GM12878 (cell line): ENCODE data around the gene CACNG5. TPM values are rescaled to one million over a fixed set of nuclear protein-coding genes. Genes with fewer than 3 reads are reported as not detected.

Source experiments
- ATAC-seq: fragments of 200-7000 bp; cut with Tn5 transposase; 3 replicates; pipeline ENCODE4 v1.9.1; 2020; ENCODE audit warnings: mild to moderate bottlenecking, moderate library complexity
- BruUV-seq: library from RNA; stranded (reverse); fragments of 400-500 nt; replicated peaks from 2 replicates; lab custom pipeline; 2021; lab: Mats Ljungman, UMichigan
- CTCF ChIA-PET: fragments of 300-600 bp; sonication (Branson Sonifier 250); formaldehyde crosslinking; extraction: SDS; loops from one replicate; lab custom pipeline; 2021; ENCODE audit warnings: inconsistent platforms; lab: Yijun Ruan, JAX
- POLR2A ChIA-PET: fragments of 350-600 bp; formaldehyde crosslinking; extraction: SDS; loops from one replicate; lab custom pipeline; 2021; ENCODE audit warnings: inconsistent platforms; lab: Charles Lee
- RAD21 ChIA-PET: fragments of 300-600 bp; sonication (Branson Sonifier 250); formaldehyde crosslinking; loops from one replicate; lab custom pipeline; 2023; ENCODE audit warnings: antibody characterized with exemption; ENCODE audit not compliant: unreplicated experiment; lab: Charles Lee
- SMC1A ChIA-PET: fragments of 300-600 bp; sonication (Branson Sonifier 250); formaldehyde crosslinking; loops from one replicate; lab custom pipeline; 2023; ENCODE audit not compliant: unreplicated experiment, uncharacterized antibody; lab: Charles Lee
- DNase-seq: peaks from one replicate; pipeline ENCODE4 v3.0.0-alpha.2; 2011; ENCODE audit warnings: low read depth, low spot score
- FAIRE-seq: peaks from 3 replicates; lab custom pipeline; 2011; peaks lifted over from hg19 to GRCh38; lab: Jason Lieb, UNC
- H2AFZ ChIP-seq: 2 replicates; pipeline ENCODE4 v1.6.0; 2011; ENCODE audit warnings: low read depth, low read length, control low read depth; ENCODE audit not compliant: control insufficient read depth
- H3K27ac ChIP-seq: 2 replicates; pipeline ENCODE4 v1.5.1; 2011; ENCODE audit warnings: control low read depth; ENCODE audit not compliant: control insufficient read depth, insufficient read depth
- H3K27me3 ChIP-seq, 2 experiments: replicated peaks in 1 of 2; 2 replicates each; pipeline versions ENCODE4 v1.6.0 to v1.6.1; 2011; ENCODE audit warnings: low read length in 1 of 2; ENCODE audit not compliant: control insufficient read depth in 2 of 2, insufficient read depth in 2 of 2
- H3K36me3 ChIP-seq, 2 experiments: 2 replicates each; pipeline ENCODE4 v1.5.1; 2011; ENCODE audit warnings: low read length in 1 of 2; ENCODE audit not compliant: control insufficient read depth in 2 of 2, insufficient read depth in 2 of 2
- H3K4me1 ChIP-seq: 2 replicates; pipeline ENCODE4 v1.6.1; 2011; ENCODE audit warnings: mild to moderate bottlenecking, low read length, moderate library complexity, mixed read lengths; ENCODE audit not compliant: control insufficient read depth, insufficient read depth
- H3K4me2 ChIP-seq: 2 replicates; pipeline ENCODE4 v1.6.0; 2011; ENCODE audit warnings: control low read depth; ENCODE audit not compliant: control insufficient read depth, insufficient read depth
- H3K4me3 ChIP-seq: fragments of 200-600 bp; sonication (generic); 2 replicates; pipeline ENCODE4 v1.5.1; 2016
- H3K79me2 ChIP-seq: 2 replicates; pipeline ENCODE4 v1.6.0; 2011; ENCODE audit warnings: low read length; ENCODE audit not compliant: control insufficient read depth, insufficient read depth
- H3K9ac ChIP-seq: 2 replicates; pipeline ENCODE4 v1.8.0; 2011; ENCODE audit warnings: low read length, control low read depth, mixed read lengths; ENCODE audit not compliant: control insufficient read depth, insufficient read depth
- H3K9me3 ChIP-seq: replicated peaks from 3 replicates; pipeline ENCODE4 v1.5.1; 2011; ENCODE audit warnings: mild to moderate bottlenecking, low read length; ENCODE audit not compliant: control insufficient read depth, insufficient read depth
- H4K20me1 ChIP-seq: 2 replicates; pipeline ENCODE4 v1.6.0; 2011; ENCODE audit not compliant: control insufficient read depth, insufficient read depth
- CEBPB ChIP-seq, 2 experiments: fragments of 150-350 bp in 1 of 2; IDR thresholded peaks; 2 replicates each; pipeline ENCODE4 v1.6.1; 2012 to 2014; ENCODE audit warnings: low read depth in 2 of 2, low read length in 2 of 2, borderline replicate concordance in 1 of 2, inconsistent platforms in 1 of 2
- IKZF1 ChIP-seq: fragments of 450-650 bp; conservative IDR thresholded peaks from 2 replicates; pipeline ENCODE4 v1.6.1; 2017; ENCODE audit warnings: antibody characterized with exemption, mild to moderate bottlenecking
- IRF5 ChIP-seq: fragments of 450-650 bp; IDR thresholded peaks from 2 replicates; pipeline ENCODE4 v1.6.1; 2017; ENCODE audit warnings: borderline replicate concordance
- MXI1 ChIP-seq: fragments of 150-350 bp; IDR thresholded peaks from 2 replicates; pipeline ENCODE4 v1.6.1; 2011; ENCODE audit warnings: low read depth, mild to moderate bottlenecking, inconsistent platforms, low read length, improper control_type of control experiment
- NR2C2 ChIP-seq: IDR thresholded peaks from 2 replicates; pipeline ENCODE4 v1.6.1; 2011; ENCODE audit warnings: borderline replicate concordance, low read depth; ENCODE audit not compliant: control insufficient read depth, insufficient read length
- PAX5 ChIP-seq: IDR thresholded peaks from 2 replicates; pipeline ENCODE4 v1.6.1; 2011; ENCODE audit warnings: low read depth, low read length, borderline replicate concordance
- REST ChIP-seq: IDR thresholded peaks from 2 replicates; pipeline ENCODE4 v1.6.1; 2012; ENCODE audit warnings: mild to moderate bottlenecking, low read depth, low read length
- SMAD1 ChIP-seq: fragments of 450-650 bp; IDR thresholded peaks from 2 replicates; pipeline ENCODE4 v1.6.1; 2018; ENCODE audit warnings: mild to moderate bottlenecking, low read depth; ENCODE audit not compliant: partially characterized antibody
- TBL1XR1 ChIP-seq: IDR thresholded peaks from 2 replicates; pipeline ENCODE4 v1.6.1; 2012; ENCODE audit warnings: low read depth, low read length, improper control_type of control experiment
- USF2 ChIP-seq: IDR thresholded peaks from 2 replicates; pipeline ENCODE4 v1.6.1; 2011; ENCODE audit warnings: low read depth, low read length, improper control_type of control experiment, borderline replicate concordance
- WGBS: methylation state at CpG from one replicate; pipeline ENCODE4 v1.1.6; 2016; ENCODE audit warnings: low lambda C conversion rate; ENCODE audit not compliant: insufficient replicate concordance, insufficient coverage; ENCODE audit errors: missing lambda C conversion rate; 5-methylcytosine and 5-hydroxymethylcytosine counted together
- in situ Hi-C: fragments of 300-500 bp; cut with MboI; formaldehyde crosslinking; loops from 9 replicates; pipeline ENCODE4 v1.14.3; 2018; ENCODE audit warnings: mixed read lengths
- intact Hi-C: fragments of 100-400 bp; cut with micrococcal nuclease; formaldehyde crosslinking; loops from one replicate; pipeline ENCODE4 v1.14.2; 2022; ENCODE audit not compliant: unreplicated experiment
- polyA plus RNA-seq, 11 experiments: library from polyadenylated mRNA; depleted of rRNA in 4 of 11; unstranded in 6 of 11; stranded (reverse) in 5 of 11; fragments of >200 nt; fragmentation: Nextera tagmentation in 4 of 11; fragmentation: Illumina TruSeq in 1 of 11; extraction: Ambion mirVana in 4 of 11; extraction: Trizol in 1 of 11; gene quantifications; 1 replicate in 1 of 11; 2 replicates in 10 of 11; pipeline versions ENCODE4 v1.2.1 to v1.2.3, GENCODE V29; 2011 to 2016; ENCODE audit warnings: inconsistent platforms in 2 of 11, missing spikeins in 2 of 11, low read depth in 1 of 11
- total RNA-seq, 4 experiments: library from RNA; depleted of rRNA in 3 of 4; stranded (reverse); fragments of >200 nt in 3 of 4; fragmentation: Illumina TruSeq in 1 of 4; extraction: Trizol in 1 of 4; gene quantifications; 2 replicates each; pipeline versions ENCODE4 v1.2.1 to v1.2.3, GENCODE V29; 2013 to 2021

CACNG5 gene
- total and polyA plus RNA-seq, 10 of the 15 experiments (the other 5 are each of a cell fraction or from before 2014, with no cell fraction given) = not detected

- in situ Hi-C loops = no loop called here
- RAD21 ChIA-PET = no interaction called here
- POLR2A ChIA-PET = no interaction called here
- H3K27me3 ChIP-seq = no peaks in the 10 kb centered on the region
- H3K4me1 ChIP-seq = no peaks in the 10 kb centered on the region
- CTCF ChIA-PET = no interaction called here
- no peak overlapping the region for H3K9ac ChIP-seq
- no peak for DNase-seq
- no peak overlapping the region for H3K4me3 ChIP-seq
- no peaks in the 10 kb centered on the region for H4K20me1 ChIP-seq
- H3K9me3 ChIP-seq = no peaks in the 10 kb centered on the region
- no peak overlapping the region for H3K4me2 ChIP-seq
- peak; percentile 60; the same call in 1 of the 2 replicates for TF ChIP-seq REST
- TF ChIP-seq PAX5 = no peak
- WGBS = 6% methylated on average over 3 of the region's 3 CpGs
- no peak overlapping the region for H2AFZ ChIP-seq
- SMC1A ChIA-PET = no interaction called here
- intact Hi-C loops = no loop called here
- H3K27ac ChIP-seq = no peak overlapping the region
- no TSS peak for BruUV-seq
- ATAC-seq = no peak
- H3K36me3 ChIP-seq = no peaks in the 10 kb centered on the region
- no peak for FAIRE-seq
- no peaks in the 10 kb centered on the region for H3K79me2 ChIP-seq
These were observed 12.8 kb downstream of the CACNG5 start for GRCh38 chr17:66847704-66848103.

- Histone ChIP-seq H3K9me3 (no peaks in the 10 kb centered on the region), H3K79me2 (no peaks in the 10 kb centered on the region), H3K4me1 (no peaks in the 10 kb centered on the region), H3K4me2 (no peak overlapping the region), H3K27ac (no peak overlapping the region), H3K9ac (no peak overlapping the region), H3K27me3 (no peaks in the 10 kb centered on the region), H3K4me3 (no peak overlapping the region), H3K36me3 (no peaks in the 10 kb centered on the region), H2AFZ (no peak overlapping the region), H4K20me1 (no peaks in the 10 kb centered on the region)
- CTCF ChIA-PET = no interaction called here
- RAD21 ChIA-PET = no interaction called here
- SMC1A ChIA-PET = no interaction called here
- BruUV-seq = no TSS peak
- POLR2A ChIA-PET = no interaction called here
- in situ Hi-C loops = no loop called here
- 40% methylated on average over 6 of the region's 6 CpGs for whole genome bisulfite sequencing
- no peak for ATAC-seq
- intact Hi-C loops = no loop called here
- FAIRE-seq = no peak
- no peak for DNase-seq
- TF ChIP-seq USF2 (no peak), TBL1XR1 (no peak), CEBPB (IDR thresholded peaks at IDR 0.05; ENCODE audit: borderline replicate concordance in 1 of 2, low read depth in 2 of 2, low read length in 2 of 2) (no peak), IKZF1 (no peak), PAX5 (no peak), IRF5 (no peak), MXI1 (no peak), SMAD1 (no peak), NR2C2 (no peak)
These were observed 13.6 kb downstream of the CACNG5 start for GRCh38 chr17:66848496-66848895.
